Fibroblast of skin of right biceps (primary cell): Measurements from ENCODE around the gene GJA4.
"Not testable (repeated sequence)": the region's sequence is repeated elsewhere in the genome, so short reads cannot be mapped to it uniquely, and the experiment has no call there.

Source experiments
- DNase-seq: peaks from one replicate; pipeline ENCODE4 v3.0.0-alpha.2; 2013

Gene GJA4

DNA sequence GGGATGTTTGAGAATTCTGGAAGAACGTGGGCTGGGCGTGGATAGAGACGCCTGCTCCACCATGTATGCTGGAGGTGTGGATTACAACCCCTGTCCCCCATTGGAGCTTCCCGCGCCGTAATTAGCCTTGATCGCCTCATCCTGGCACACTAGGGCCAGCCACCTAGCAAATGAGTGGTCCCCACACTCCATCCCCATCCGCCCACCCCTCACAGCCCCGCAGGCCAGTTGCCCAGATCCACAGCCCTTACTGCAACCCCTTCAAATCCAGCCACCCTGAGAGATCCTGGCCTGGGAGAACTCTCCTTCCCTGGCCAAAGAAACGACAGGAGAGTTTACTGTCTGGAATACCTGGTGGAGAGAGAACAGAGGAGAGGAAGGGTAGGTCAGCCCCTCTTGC, 375 bp upstream of the GJA4 start:
- DNase-seq, result no peak

- no peak for DNase-seq
Observed at GRCh38 chr1:34794001-34794789, 1.4 kb downstream of the GJA4 start.

DNA sequence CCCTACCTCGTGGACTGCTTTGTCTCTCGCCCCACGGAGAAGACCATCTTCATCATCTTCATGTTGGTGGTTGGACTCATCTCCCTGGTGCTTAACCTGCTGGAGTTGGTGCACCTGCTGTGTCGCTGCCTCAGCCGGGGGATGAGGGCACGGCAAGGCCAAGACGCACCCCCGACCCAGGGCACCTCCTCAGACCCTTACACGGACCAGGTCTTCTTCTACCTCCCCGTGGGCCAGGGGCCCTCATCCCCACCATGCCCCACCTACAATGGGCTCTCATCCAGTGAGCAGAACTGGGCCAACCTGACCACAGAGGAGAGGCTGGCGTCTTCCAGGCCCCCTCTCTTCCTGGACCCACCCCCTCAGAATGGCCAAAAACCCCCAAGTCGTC, 2.0 kb downstream of the GJA4 start:
- no peak for DNase-seq

- no peak for DNase-seq
Observed at GRCh38 chr1:34795916-34796315, 3.1 kb downstream of the GJA4 start.

GRCh38 chr1:34796990-34797389, 4.2 kb downstream of the GJA4 start:
- DNase-seq, result no peak

GRCh38 chr1:34800214-34800613, 7.4 kb downstream of the GJA4 start:
- no peak for DNase-seq

- no peak for DNase-seq
Observed at GRCh38 chr1:34803770-34804169, 11.0 kb downstream of the GJA4 start.

DNA sequence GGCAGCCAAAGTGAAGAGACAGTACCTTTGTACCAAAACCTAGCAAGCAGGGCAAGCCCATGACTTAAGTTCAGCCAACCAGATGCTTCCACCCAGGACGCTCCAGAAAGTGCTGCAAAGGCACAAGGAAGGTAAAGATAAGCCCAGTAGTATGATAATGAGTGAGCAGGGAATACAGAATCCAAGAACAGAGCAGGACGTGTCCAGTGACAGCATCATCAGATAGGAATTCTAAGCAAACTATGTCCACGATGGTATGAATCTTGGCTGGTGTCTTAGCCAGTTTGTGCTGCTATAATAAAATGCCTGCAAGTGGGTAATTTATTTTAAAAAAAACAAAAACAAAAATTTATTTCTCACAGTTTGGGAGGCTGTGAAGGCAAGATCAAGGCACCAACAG, 13.6 kb downstream of the GJA4 start:
- peak; percentile 7 for DNase-seq

- no peak for DNase-seq
Observed at GRCh38 chr1:34808051-34808810, 15.4 kb downstream of the GJA4 start.

GRCh38 chr1:34810781-34811180, 18.0 kb downstream of the GJA4 start:
- DNase-seq, result not testable (repeated sequence)

GRCh38 chr1:34816332-34816731, 23.5 kb downstream of the GJA4 start:
- DNase-seq, result no peak

- DNase-seq, result no peak
Observed at GRCh38 chr1:34816778-34817177, 24.0 kb downstream of the GJA4 start.

- DNase-seq, result not testable (repeated sequence)
Observed at GRCh38 chr1:34818862-34819261, 26.1 kb downstream of the GJA4 start.

GRCh38 chr1:34822202-34822601, 29.4 kb downstream of the GJA4 start:
- DNase-seq, result no peak

DNA sequence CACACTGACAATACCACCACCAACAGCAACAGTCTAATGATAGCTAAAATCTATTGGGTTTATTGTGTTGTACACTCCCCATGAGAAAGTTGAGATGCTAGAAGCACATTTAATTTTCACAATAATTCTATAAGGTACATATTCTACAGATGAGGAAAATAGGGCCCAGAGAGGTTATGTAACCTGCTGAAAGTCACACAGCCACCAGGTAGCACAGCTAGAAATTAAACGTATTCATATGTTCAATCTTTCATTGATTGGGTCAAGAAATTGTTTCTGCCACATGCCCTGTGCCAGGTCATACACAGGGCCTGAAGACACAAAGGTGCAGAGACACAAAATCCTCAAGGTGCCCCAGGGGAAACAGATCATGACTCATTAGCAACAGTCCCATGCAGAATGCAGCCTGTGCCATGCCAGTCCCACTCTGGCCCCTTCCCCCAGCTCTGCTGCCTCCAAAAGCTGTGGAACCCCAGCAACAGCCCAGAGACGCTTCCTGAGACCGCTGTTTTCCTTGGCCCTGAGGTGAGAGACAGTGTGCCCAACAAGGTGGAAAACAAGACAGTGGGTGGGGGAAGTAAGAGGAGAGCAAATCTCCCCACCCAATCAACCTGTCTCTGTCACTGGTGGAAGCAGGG, 32.1 kb downstream of the GJA4 start:
- DNase-seq, result no peak

DNA sequence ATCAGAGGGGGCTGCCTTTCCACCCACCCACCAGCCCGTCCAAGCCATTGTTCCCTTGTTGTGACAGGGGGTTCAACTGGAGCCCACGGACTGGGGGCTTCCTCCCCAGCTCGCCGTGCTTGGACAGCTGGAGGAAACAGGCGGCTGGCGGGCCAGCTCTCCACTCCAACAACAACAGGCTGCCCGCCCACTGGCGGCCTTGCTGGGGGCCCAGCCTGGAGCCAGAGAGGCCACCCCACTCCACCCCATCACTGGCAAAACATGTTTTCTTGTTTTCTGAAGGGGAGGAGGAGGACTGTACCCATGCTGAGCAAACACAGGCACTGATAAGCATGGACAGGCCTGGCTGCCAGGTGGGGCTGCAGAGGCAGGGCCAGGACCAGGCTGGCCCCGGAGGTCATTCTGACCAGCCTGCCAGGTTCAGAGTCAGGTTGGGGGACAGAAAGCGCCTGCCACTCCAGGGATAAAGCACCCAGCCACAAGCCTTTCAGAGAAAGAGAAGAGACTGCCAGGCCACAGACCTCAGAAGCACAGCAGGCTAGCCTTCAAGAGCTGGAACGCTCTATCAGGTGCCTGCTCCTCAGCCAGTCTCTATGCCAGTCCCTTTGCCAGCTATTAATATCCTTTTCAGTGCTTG, 32.8 kb downstream of the GJA4 start:
- DNase-seq, result no peak

DNA sequence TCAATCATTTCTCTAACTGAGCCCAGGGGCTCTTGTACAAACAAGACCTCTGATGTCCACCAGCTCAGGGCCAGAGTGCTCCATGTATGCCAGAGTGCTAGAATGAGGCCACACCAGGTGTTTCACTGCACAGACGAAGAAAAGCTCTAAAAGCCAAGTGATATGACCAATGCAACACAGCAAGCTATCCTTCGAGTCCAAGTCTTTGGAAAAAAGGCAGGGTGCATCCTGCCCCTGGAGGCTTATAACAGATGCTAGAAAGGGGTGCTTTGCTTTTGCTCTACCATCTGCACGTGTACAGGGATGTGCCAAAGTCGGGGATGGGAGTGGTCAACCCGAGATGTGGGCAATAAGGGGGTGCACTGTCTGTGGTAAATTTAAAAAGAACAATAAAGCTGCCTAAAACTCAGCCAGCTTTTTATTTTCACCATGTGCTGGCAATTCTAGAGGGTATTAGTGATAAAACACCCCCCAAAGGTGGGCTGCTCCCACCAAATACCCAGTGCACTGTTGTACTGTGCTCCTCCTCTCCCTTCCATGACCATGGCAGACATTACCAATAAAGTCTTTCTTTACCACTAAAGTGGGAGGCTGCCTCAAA, 34.6 kb downstream of the GJA4 start:
- DNase-seq, result no peak

DNA sequence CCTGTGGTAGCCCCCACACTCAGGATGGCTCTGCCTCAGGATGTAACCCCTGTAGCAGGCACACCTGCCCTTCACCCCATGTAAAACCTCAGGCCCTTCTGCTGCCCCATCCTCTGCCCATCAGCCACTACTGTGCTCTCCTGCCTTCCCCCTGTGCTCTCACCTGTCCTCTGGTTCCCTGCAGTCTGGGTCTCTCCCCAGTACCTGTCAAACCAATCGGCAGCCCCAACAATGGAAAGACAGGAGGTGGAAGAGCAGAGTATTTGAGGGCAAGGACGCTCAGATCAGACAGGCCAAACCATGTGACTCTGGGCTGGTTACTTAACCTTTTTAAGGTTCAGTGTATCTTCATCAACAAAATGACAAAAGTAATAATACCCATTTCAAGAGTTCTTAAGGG, 35.8 kb downstream of the GJA4 start:
- no peak for DNase-seq

GRCh38 chr1:34829250-34829649, 36.5 kb downstream of the GJA4 start:
- DNase-seq, result no peak

GRCh38 chr1:34831721-34832246, 39.0 kb downstream of the GJA4 start:
- DNase-seq, result no peak

- no peak for DNase-seq
Observed at GRCh38 chr1:34833711-34834110, 40.9 kb downstream of the GJA4 start.

DNA sequence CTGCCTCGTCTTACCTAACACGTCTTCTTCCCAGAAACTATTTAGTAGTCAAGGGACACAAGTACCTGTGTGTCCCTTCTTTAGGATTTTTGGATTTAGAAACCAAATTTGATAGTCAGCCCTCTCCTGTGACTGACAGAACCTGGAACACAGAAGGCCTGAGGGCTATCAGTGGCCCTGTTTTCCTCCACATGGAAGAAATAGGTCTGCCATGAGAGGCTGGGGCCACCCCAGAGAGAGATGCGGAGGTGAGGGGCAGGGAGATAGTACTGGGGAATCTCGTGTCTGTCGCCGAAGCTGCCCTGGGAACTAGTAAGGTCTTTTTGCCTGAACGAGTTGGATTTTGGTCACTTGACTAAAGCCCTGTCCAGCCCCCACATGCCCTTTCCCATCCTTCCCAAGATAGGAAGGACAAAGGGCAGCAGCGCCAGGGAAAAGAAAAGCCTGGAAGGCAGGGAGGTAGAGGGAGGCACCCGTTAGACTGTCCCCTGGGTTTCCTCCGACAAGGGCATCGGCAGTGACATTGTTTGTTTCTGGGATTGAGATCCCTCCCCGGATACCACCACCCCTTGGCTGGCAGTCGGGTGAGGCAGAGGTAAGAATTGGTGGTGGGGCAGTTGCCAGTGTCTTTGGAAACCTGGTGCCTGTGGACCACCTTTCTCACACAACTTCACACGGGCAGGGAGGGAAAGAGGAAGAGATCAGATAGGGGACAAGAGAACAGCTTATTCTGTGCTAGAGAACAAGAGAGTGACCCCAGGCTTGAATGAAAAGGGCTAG, 46.9 kb downstream of the GJA4 start:
- DNase-seq, result no peak
